Measurements from ENCODE around the gene SLC25A38. TPM values are rescaled to one million over a fixed set of nuclear protein-coding genes. Genes with fewer than 3 reads are reported as not detected.
A peak's percentile ranks its signal among the peaks of the same experiment; 100 is the strongest.

Gene SLC25A38
- total RNA-seq, 1 experiment from 2014 or later = 26.7 TPM

GRCh38 chr3:39396690-39397089 is 13.5 kb downstream of the SLC25A38 start (continued):
- TF ChIP-seq ZBTB33 (IDR thresholded peaks at IDR 0.05; ENCODE audit: extremely low read depth, insufficient replicate concordance, low read length) (no peak), JUND (IDR thresholded peaks at IDR 0.05) (no peak)

GRCh38 chr3:39398700-39399099 is 15.5 kb downstream of the SLC25A38 start:
- DNase-seq (ENCODE audit: low read depth, low spot score) (no peak), ATAC-seq (peak; percentile 52)
- TF ChIP-seq ZNF274 (IDR thresholded peaks at IDR 0.05; ENCODE audit: low read depth, low read length) (no peak), JUND (IDR thresholded peaks at IDR 0.05) (no peak), EGR1 (IDR thresholded peaks at IDR 0.05; ENCODE audit: low read depth) (no peak), ZBTB33 (IDR thresholded peaks at IDR 0.05; ENCODE audit: extremely low read depth, insufficient replicate concordance, low read length) (no peak)
- H3K9me3 ChIP-seq (ENCODE audit: control insufficient read depth in 1 of 2, insufficient read depth in 1 of 2, low read depth in 1 of 2, low read length in 2 of 2) = no peaks in the 10 kb centered on the region
- no TSS peak for BruUV-seq (replicated peaks)
- intact Hi-C loops (cut with micrococcal nuclease) = no loop called here
- no peak overlapping the region for H3K4me2 ChIP-seq (ENCODE audit: low read length)
- no peak overlapping the region for H3K9ac ChIP-seq (ENCODE audit: low read length)
- peaks cover 14 to 24% of the 10 kb centered on the region in 2 experiments; a peak in 3 of 4 replicates for H3K36me3 ChIP-seq (ENCODE audit: control insufficient read depth in 1 of 2, insufficient read depth in 2 of 2, low read length in 2 of 2)
- CTCF ChIA-PET = no interaction called here
- no peak overlapping the region for H3K4me3 ChIP-seq (replicated peaks in 1 of 2; ENCODE audit: low read depth in 1 of 2, low read length in 2 of 2)
- H3K9me2 ChIP-seq (ENCODE audit: insufficient read depth) = no peaks in the 10 kb centered on the region
- no peaks in the 10 kb centered on the region for H3K79me2 ChIP-seq (ENCODE audit: insufficient read depth, low read length)
- POLR2A ChIA-PET = no interaction called here
- H3K27me3 ChIP-seq (ENCODE audit: insufficient read depth, low read length) = no peaks in the 10 kb centered on the region
- H3K27ac ChIP-seq (ENCODE audit: low read depth, low read length) = no peak overlapping the region
- no peaks in the 10 kb centered on the region for H4K20me1 ChIP-seq (ENCODE audit: insufficient read depth)
- H3K4me1 ChIP-seq (ENCODE audit: control insufficient read depth in 1 of 2, insufficient read depth in 2 of 2, low read length in 2 of 2) = no peaks in the 10 kb centered on the region
- RAD21 ChIA-PET (ENCODE audit: low non-redundant PET in 1 of 2, low total read pairs in 2 of 2, uncharacterized antibody in 2 of 2, unreplicated experiment in 2 of 2) = no interaction called here
- H2AFZ ChIP-seq (ENCODE audit: low read depth, low read length, poor library complexity, severe bottlenecking) = no peak overlapping the region

All from HCT116 (cell line).